Osteoblast (primary cell): ENCODE results near the gene OBP2B. TPM values are rescaled to one million over a fixed set of nuclear protein-coding genes. Genes with fewer than 3 reads are reported as not detected.

ENCODE experiments used
- DNase-seq: peaks from one replicate; pipeline ENCODE4 v3.0.0; 2011; ENCODE audit warnings: low spot score, mixed read lengths; ENCODE audit not compliant: insufficient read length; ENCODE audit errors: missing footprints
- H2AFZ ChIP-seq: 2 replicates; pipeline ENCODE4 v1.6.0; 2011; ENCODE audit warnings: mild to moderate bottlenecking, low read length
- H3K27ac ChIP-seq: 2 replicates; pipeline ENCODE4 v1.5.1; 2011; ENCODE audit warnings: mild to moderate bottlenecking, low read depth, low read length, moderate library complexity
- H3K27me3 ChIP-seq: 2 replicates; pipeline ENCODE4 v1.6.0; 2012; ENCODE audit warnings: mild to moderate bottlenecking, control low read depth, inconsistent platforms, low read length, moderate library complexity; ENCODE audit not compliant: insufficient read depth
- H3K36me3 ChIP-seq: 2 replicates; pipeline ENCODE4 v1.5.1; 2011; ENCODE audit warnings: mild to moderate bottlenecking, low read length, control low read depth, moderate library complexity; ENCODE audit not compliant: insufficient read depth
- H3K4me1 ChIP-seq: 2 replicates; pipeline ENCODE4 v1.5.1; 2011; ENCODE audit warnings: mild to moderate bottlenecking, low read length, control low read depth, moderate library complexity; ENCODE audit not compliant: insufficient read depth
- H3K4me2 ChIP-seq: 2 replicates; pipeline ENCODE4 v1.6.0; 2011; ENCODE audit warnings: mild to moderate bottlenecking, low read length; ENCODE audit not compliant: insufficient read depth
- H3K4me3 ChIP-seq: fragments of 200-600 bp; sonication (generic); 3 replicates; pipeline ENCODE4 v1.5.1; 2012; ENCODE audit warnings: mild to moderate bottlenecking, low read length, inconsistent platforms; ENCODE audit not compliant: insufficient read depth
- H3K79me2 ChIP-seq: 2 replicates; pipeline ENCODE4 v1.6.0; 2012; ENCODE audit warnings: mild to moderate bottlenecking, low read length, control low read depth, inconsistent platforms; ENCODE audit not compliant: insufficient read depth
- H3K9me3 ChIP-seq: 2 replicates; pipeline ENCODE4 v1.5.1; 2011; ENCODE audit warnings: low read depth, low read length, control low read depth
- H4K20me1 ChIP-seq: 2 replicates; pipeline ENCODE4 v1.6.0; 2012; ENCODE audit warnings: mild to moderate bottlenecking, low read length, control low read depth; ENCODE audit not compliant: insufficient read depth
- CTCF ChIP-seq: IDR thresholded peaks from 2 replicates; pipeline ENCODE4 v1.5.1; 2011; ENCODE audit warnings: mild to moderate bottlenecking, low read depth, low read length, moderate library complexity; ENCODE audit errors: extremely low read depth
- total RNA-seq: library from RNA; depleted of rRNA; stranded (reverse); fragments of >200 nt; gene quantifications from 2 replicates; pipeline ENCODE4 v1.2.3, GENCODE V29; 2012

The OBP2B gene
- total RNA-seq, 1 donor: not detected

GRCh38 chr9:133165452-133165730, 43.7 kb downstream of the OBP2B start:
- Histone ChIP-seq H3K4me1 (peaks cover 8% of the 10 kb centered on the region), H3K79me2 (no peaks in the 10 kb centered on the region), H3K27me3 (peaks cover 6% of the 10 kb centered on the region), H2AFZ (no peak overlapping the region), H3K36me3 (no peaks in the 10 kb centered on the region), H3K4me2 (no peak overlapping the region), H3K4me3 (no peak overlapping the region), H3K9me3 (no peaks in the 10 kb centered on the region), H4K20me1 (no peaks in the 10 kb centered on the region), H3K27ac (no peak overlapping the region)
- DNase-seq: no peak
- TF ChIP-seq CTCF: no peak

- peak overlapping the region; percentile 75 for H3K4me3 ChIP-seq
- no peak for TF ChIP-seq CTCF
- peaks cover 8% of the 10 kb centered on the region for H3K4me1 ChIP-seq
- no peaks in the 10 kb centered on the region for H3K79me2 ChIP-seq
- H3K27me3 ChIP-seq: peaks cover 6% of the 10 kb centered on the region
- H3K36me3 ChIP-seq: no peaks in the 10 kb centered on the region
- H3K27ac ChIP-seq: no peak overlapping the region
- no peak for DNase-seq
- peak overlapping the region; percentile 81 for H3K4me2 ChIP-seq
- H3K9me3 ChIP-seq: no peaks in the 10 kb centered on the region
- peak overlapping the region; percentile 77 for H2AFZ ChIP-seq
- H4K20me1 ChIP-seq: no peaks in the 10 kb centered on the region
Observed at GRCh38 chr9:133164191-133164590, 44.9 kb downstream of the OBP2B start.

GRCh38 chr9:133163504-133164172, 45.4 kb downstream of the OBP2B start, which contains the start of gene GBGT1:
Gene GBGT1, minus strand, starts transcription at chr9:133163914. Its CDS starts 1,502 bp downstream, at chr9:133162412.
- no peak within 1 kb of the TSS for H3K27ac ChIP-seq
- no peaks in the 10 kb centered on the region for H3K9me3 ChIP-seq
- H3K4me1 ChIP-seq: peaks cover 8% of the 10 kb centered on the region
- DNase-seq: peak; percentile 94
- peak within 1 kb of the TSS; percentile 75 for H3K4me3 ChIP-seq
- no peaks in the 10 kb centered on the region for H4K20me1 ChIP-seq
- H2AFZ ChIP-seq: peak within 1 kb of the TSS; percentile 77
- no peak for TF ChIP-seq CTCF
- no peaks in the 10 kb centered on the region for H3K79me2 ChIP-seq
- H3K4me2 ChIP-seq: peak within 1 kb of the TSS; percentile 81
- no peaks in the 10 kb centered on the region for H3K36me3 ChIP-seq
- peaks cover 6% of the 10 kb centered on the region for H3K27me3 ChIP-seq

- peak overlapping the region; percentile 81 for H3K4me2 ChIP-seq
- no peaks in the 10 kb centered on the region for H3K36me3 ChIP-seq
- no peak overlapping the region for H3K27ac ChIP-seq
- H3K79me2 ChIP-seq: no peaks in the 10 kb centered on the region
- peak overlapping the region; percentile 75 for H3K4me3 ChIP-seq
- peaks cover 8% of the 10 kb centered on the region for H3K4me1 ChIP-seq
- H3K27me3 ChIP-seq: peaks cover 6% of the 10 kb centered on the region
- H4K20me1 ChIP-seq: no peaks in the 10 kb centered on the region
- no peak overlapping the region for H2AFZ ChIP-seq
- DNase-seq: peak; percentile 81
- no peak for TF ChIP-seq CTCF
- no peaks in the 10 kb centered on the region for H3K9me3 ChIP-seq
Observed at GRCh38 chr9:133162861-133163503, 46.1 kb downstream of the OBP2B start.
